ENCODE data around the gene RCAN3.

Gene RCAN3

GRCh38 chr1:24578846-24579245, 76.2 kb downstream of the RCAN3 start:
- H3K4me3 ChIP-seq (ENCODE audit: low read depth, low read length), result no peak overlapping the region
- no peak for DNase-seq (ENCODE audit: low read depth)
- TF ChIP-seq CTCF (IDR thresholded peaks at IDR 0.05; ENCODE audit: low read depth, low read length, missing control alignments), result no peak

GRCh38 chr1:24580756-24581155, 78.1 kb downstream of the RCAN3 start:
- no peak for DNase-seq (ENCODE audit: low read depth)
- no peak for TF ChIP-seq CTCF (IDR thresholded peaks at IDR 0.05; ENCODE audit: low read depth, low read length, missing control alignments)
- no peak overlapping the region for H3K4me3 ChIP-seq (ENCODE audit: low read depth, low read length)

DNA sequence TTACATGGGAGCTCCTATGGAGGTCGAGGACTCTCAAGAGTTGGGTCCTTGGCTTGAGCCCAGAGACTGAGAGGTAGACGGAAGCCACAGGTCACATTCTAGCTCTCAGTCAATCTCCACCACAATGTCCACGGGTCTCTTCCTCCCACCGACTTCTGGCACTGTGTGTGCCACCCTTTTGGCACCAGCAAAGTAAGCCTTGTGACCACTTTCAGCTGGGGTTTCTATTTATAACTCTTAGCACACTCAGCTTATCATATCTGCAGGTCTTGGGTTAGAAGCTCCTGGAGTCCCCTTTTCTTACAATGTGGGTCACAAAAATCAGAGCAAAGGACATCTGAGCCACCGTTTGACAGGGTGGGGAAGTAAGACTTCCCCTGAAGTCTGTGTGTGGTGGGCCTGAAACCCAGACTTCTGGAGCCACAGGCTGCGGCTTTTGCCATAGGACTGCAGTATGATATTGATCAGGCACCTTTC, 81.6 kb downstream of the RCAN3 start:
- no peak for TF ChIP-seq CTCF (IDR thresholded peaks at IDR 0.05; ENCODE audit: low read depth, low read length, missing control alignments)
- no peak overlapping the region for H3K4me3 ChIP-seq (ENCODE audit: low read depth, low read length)
- DNase-seq (ENCODE audit: low read depth), result no peak

DNA sequence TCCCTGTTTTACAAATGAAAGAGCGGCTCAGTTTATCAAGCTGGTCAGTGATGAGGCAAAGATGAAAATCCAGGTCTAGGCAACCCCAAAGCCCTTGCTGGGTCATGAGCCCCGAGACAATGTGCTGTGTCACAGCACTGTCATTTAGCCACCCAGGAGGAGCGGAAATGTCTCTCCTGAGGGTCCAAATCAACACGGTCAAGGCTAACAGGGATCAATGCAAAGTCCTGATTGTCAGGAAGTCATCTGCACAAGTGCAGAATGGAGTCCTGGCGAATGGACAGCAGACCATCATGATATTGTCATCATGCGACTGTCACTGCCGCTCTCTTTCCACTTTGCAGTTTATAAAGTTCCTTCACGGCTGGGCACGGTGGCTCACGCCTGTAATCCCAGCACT, 83.5 kb downstream of the RCAN3 start:
- TF ChIP-seq CTCF (IDR thresholded peaks at IDR 0.05; ENCODE audit: low read depth, low read length, missing control alignments), result no peak
- H3K4me3 ChIP-seq (ENCODE audit: low read depth, low read length), result no peak overlapping the region
- no peak for DNase-seq (ENCODE audit: low read depth)

DNA sequence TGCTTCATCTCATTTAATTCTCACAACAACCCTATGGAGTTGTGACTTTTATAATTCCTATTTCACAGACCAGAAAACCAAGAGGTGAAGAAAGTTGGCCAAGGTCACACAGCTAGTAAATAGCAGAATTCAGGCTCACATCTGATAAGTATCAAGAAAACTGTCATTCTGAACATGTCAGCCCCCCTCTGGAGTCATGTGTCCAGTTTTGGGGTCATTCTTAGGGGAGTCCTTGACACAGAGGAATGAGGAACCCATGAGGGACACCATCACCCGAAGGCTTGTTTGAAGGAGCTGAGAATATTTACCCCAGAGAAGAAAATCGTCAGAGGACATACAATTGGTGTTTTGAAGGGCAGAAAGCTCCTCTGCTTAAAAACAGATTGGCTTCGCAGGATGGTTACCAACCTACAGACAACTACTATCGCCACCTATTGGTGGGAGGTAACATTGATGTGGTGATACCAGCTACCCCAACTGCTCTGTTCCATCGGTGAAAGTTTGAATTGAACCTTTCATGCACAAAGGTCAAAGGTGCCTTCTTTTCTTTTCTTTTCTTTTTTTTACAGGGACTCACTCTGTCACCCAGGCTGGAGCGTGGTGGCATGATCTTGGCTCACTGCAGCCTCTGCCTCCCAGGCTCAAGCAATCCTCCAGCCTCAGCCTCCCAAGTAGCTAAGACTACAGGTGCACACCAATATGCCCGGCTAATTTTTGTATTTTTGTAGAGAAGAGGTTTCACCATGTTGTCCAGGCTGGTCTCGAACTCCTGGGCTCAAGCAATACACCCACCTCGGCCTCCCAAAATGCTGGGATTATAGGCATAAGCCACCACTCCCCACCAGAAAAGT, 84.6 kb downstream of the RCAN3 start:
- TF ChIP-seq CTCF (IDR thresholded peaks at IDR 0.05; ENCODE audit: low read depth, low read length, missing control alignments), result peak; percentile 91
- peak; percentile 18 for DNase-seq (ENCODE audit: low read depth)
- no peak overlapping the region for H3K4me3 ChIP-seq (ENCODE audit: low read depth, low read length)

DNA sequence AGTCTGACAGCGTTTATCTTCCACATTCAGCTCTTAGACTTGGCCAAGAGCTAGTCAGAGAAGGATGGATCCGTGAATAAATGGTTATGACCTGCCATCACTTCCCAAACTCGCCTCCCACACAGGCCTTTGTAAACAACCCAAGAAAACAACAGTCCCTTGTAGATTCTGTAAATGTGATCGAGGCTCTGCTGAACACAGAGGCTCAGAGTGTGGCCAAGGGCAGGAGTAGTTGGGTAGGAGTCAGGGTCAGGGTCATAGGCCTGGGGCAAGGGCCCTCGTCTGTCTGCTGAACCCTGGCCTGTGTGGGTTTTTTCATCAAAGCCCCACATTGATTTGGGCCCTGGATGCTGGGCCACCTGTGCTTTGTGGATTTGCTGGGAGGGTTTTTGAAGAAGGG, 85.9 kb downstream of the RCAN3 start:
- TF ChIP-seq CTCF (IDR thresholded peaks at IDR 0.05; ENCODE audit: low read depth, low read length, missing control alignments), result no peak
- no peak for DNase-seq (ENCODE audit: low read depth)
- no peak overlapping the region for H3K4me3 ChIP-seq (ENCODE audit: low read depth, low read length)

- no peak overlapping the region for H3K4me3 ChIP-seq (ENCODE audit: low read depth, low read length)
- no peak for DNase-seq (ENCODE audit: low read depth)
- TF ChIP-seq CTCF (IDR thresholded peaks at IDR 0.05; ENCODE audit: low read depth, low read length, missing control alignments), result no peak
These were observed 86.6 kb downstream of the RCAN3 start for GRCh38 chr1:24589200-24589599.

All from GM12864 (cell line).